ENCODE measurements around the gene CABLES1.

GRCh38 chr18:23158058-23158457 lies 22.8 kb downstream of the CABLES1 start:
- TF ChIP-seq CTCF (IDR thresholded peaks at IDR 0.05) (no peak), POLR2A (IDR thresholded peaks at IDR 0.05) (no peak)

All from uterus (tissue), 2 donors.